Fibroblast of the aortic adventitia (primary cell): ENCODE results near the gene CPA4. TPM values are rescaled to one million over a fixed set of nuclear protein-coding genes. Genes with fewer than 3 reads are reported as not detected.

Experiments used
- DNase-seq: peaks from one replicate; pipeline ENCODE4 v3.0.0-alpha.2; 2010; ENCODE audit warnings: low read depth
- H3K4me3 ChIP-seq: 2 replicates; pipeline ENCODE4 v1.5.1; 2011; ENCODE audit warnings: low read depth, mild to moderate bottlenecking, control low read depth, low read length, moderate library complexity
- CTCF ChIP-seq: IDR thresholded peaks from 2 replicates; pipeline ENCODE4 v1.5.1; 2011; ENCODE audit warnings: mild to moderate bottlenecking, low read length, control low read depth, inconsistent platforms; ENCODE audit not compliant: insufficient read depth
- total RNA-seq: library from RNA; depleted of rRNA; stranded (reverse); fragments of >200 nt; gene quantifications from 2 replicates; pipeline ENCODE4 v1.2.3, GENCODE V29; 2012; ENCODE audit warnings: low replicate concordance

The CPA4 gene
- total RNA-seq, 1 donor, result 7.7 TPM

DNA sequence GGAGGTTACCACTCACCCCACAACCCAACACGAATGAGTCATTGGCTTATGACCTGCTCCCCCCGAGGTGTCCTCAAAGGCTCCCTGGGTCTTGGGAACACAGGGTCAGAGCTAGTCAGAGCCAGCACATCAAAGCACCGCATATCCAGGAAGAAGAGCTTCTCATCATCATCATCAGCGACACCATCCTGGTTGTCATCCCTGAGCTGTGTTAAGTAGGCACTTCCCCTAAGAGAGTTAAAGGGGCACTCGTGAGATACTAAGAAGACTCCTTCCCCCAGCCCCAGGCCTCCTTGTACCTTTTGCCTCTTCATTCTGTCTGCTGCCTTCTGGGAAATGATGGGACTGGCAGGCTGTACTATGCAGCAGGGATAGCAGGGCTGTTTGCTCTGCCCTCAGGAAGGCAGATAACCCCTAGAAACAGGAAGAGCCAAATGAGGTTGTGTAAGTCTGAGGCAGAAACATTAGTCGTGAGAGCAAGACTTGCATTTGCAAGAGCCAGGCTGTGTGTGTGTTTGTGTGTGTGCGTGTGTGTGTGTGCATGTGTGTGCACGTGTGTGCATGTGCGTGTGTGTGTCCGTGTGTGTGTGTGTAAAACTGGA lies 76.2 kb downstream of the CPA4 start:
- peak; percentile 78 for DNase-seq
- no peak for TF ChIP-seq CTCF

DNA sequence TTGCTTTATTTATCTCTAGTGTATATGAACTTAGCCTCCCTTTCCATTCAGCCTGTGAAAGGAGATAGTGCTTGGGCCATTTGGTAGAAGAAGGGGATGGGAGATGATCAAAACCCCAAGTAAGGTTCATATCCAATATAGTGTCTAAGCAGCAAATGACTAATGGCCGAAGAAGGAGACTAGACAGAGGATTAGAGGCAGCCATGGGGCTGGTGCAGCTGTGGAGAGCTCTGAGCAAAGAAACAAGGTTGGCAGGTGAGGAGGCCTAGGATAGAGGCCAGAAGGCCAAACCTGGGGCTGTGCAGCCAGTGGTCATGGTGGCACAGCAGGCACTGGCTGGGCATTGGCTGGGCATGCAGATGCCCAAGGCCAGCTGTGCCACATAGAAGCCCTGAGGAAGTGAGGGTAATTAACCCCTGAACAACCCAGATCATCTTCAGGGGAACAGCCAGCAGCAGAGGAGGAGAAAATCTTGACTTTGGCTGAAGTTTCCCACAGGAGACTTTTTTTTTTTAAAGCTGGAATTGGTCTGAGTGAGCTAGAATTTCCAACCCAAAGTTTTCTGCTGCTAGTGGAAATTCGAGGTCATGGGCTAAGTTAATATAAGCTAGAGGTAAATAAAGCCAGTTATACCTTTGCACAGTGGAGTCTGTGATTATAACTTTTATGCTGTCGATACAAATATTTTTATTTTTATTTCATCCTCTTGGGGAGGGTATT lies 77.0 kb downstream of the CPA4 start:
- no peak overlapping the region for H3K4me3 ChIP-seq
- TF ChIP-seq CTCF, result no peak
- DNase-seq, result no peak

More for the DNA sequence above, 76.2 kb downstream of the CPA4 start:
- no peak overlapping the region for H3K4me3 ChIP-seq

DNA sequence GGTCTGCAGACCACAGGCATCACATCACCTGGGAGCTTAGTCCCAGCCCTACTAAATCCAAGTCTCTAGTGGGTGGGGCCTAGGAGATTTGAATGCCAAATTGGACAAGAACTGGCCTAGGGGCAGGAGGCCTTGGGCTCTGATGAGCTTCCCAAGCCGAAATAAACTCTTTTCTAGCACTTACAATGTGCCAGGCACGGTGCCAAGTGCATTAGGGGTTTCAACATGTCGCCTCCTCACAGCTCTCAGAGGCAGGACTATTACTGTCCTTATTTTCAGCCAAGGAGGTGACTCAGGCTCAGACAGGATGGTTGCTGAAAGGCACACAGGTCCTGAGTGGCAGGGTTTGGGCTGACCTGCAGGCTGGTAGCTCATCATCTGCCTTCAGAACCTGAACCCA lies 78.1 kb downstream of the CPA4 start:
- H3K4me3 ChIP-seq, result no peak overlapping the region
- TF ChIP-seq CTCF, result no peak
- peak; percentile 69 for DNase-seq

GRCh38 chr7:130372402-130373165 lies 79.6 kb downstream of the CPA4 start:
- no peak for DNase-seq
- H3K4me3 ChIP-seq, result no peak overlapping the region
- TF ChIP-seq CTCF, result no peak

Other genes with a start within 250 kb of the CPA4 start
- gene ZC3HC1, start 241.8 kb upstream of the CPA4 start, total RNA-seq, result 11.3 and 13.6 TPM in 2 replicates
- gene KLHDC10, start 222.6 kb upstream of the CPA4 start, total RNA-seq, result 27.2 and 45.5 TPM in 2 replicates
- 5.2 and 33.4 TPM in 2 replicates for gene TMEM209, start 87.8 kb upstream of the CPA4 start, total RNA-seq
- not detected in 2 replicates for gene SSMEM1, start 85.3 kb upstream of the CPA4 start, total RNA-seq
- not detected in 2 replicates for gene CPA2, start 26.3 kb upstream of the CPA4 start, total RNA-seq
- 0.09 TPM in 1 of 2 replicates, not detected in the other for gene CPA5, start 51.7 kb downstream of the CPA4 start, total RNA-seq
- 0.45 and 0.90 TPM in 2 replicates for gene CPA1, start 87.3 kb downstream of the CPA4 start, total RNA-seq
- gene CEP41, start 147.9 kb downstream of the CPA4 start, total RNA-seq, result 16.1 and 21.6 TPM in 2 replicates
- gene MEST, start 198.9 kb downstream of the CPA4 start, total RNA-seq, result 63.0 and 236 TPM in 2 replicates